ENCODE measurements around the gene TRANK1. TPM values are rescaled to one million over a fixed set of nuclear protein-coding genes. Genes with fewer than 3 reads are reported as not detected.
"Not testable (repeated sequence)": the region's sequence is repeated elsewhere in the genome, so short reads cannot be mapped to it uniquely, and the experiment has no call there.

Gene TRANK1
- total RNA-seq, 2 donors from 2014 or later: 7.6 to 12.1 TPM

- DNase-seq (no peak), ATAC-seq (peak in 1 of 2 donors; percentile 6)
- intact Hi-C loops (cut with DNase I): no loop called here
These were observed 19.9 kb downstream of the TRANK1 start for GRCh38 chr3:36924744-36925521.

GRCh38 chr3:36923981-36924743 lies 20.7 kb downstream of the TRANK1 start:
- intact Hi-C loops (cut with DNase I): no loop called here
- no peak for DNase-seq
- ATAC-seq: no peak

- intact Hi-C loops (cut with DNase I): no loop called here
- no peak for DNase-seq
- ATAC-seq: peak; percentile 25 to 32
These were observed 21.3 kb downstream of the TRANK1 start for GRCh38 chr3:36923523-36923943.

GRCh38 chr3:36920884-36921567 lies 23.8 kb downstream of the TRANK1 start:
- intact Hi-C loops (cut with DNase I): no loop called here
- no peak for ATAC-seq
- no peak for DNase-seq

GRCh38 chr3:36919439-36920160 lies 25.3 kb downstream of the TRANK1 start:
- intact Hi-C loops (cut with DNase I): no loop called here
- no peak for DNase-seq

GRCh38 chr3:36918050-36918449 lies 26.8 kb downstream of the TRANK1 start:
- intact Hi-C loops (cut with DNase I): no loop called here
- ATAC-seq (no peak), DNase-seq (no peak)

More at GRCh38 chr3:36919439-36920160, 25.3 kb downstream of the TRANK1 start:
- ATAC-seq: no peak

- intact Hi-C loops (cut with DNase I): no loop called here
- peak; percentile 32 to 42 for ATAC-seq
- DNase-seq: no peak
These were observed 32.7 kb downstream of the TRANK1 start for GRCh38 chr3:36911990-36912804.

- ATAC-seq (no peak), DNase-seq (no peak)
- intact Hi-C loops (cut with DNase I): loop anchor here in 1 of 2 donors (5.0 kb wide), 1 partner anchor 48 kb away; no protein-coding TSS in a partner anchor
These were observed 35.2 kb downstream of the TRANK1 start for GRCh38 chr3:36909666-36910065.

GRCh38 chr3:36909181-36909580 lies 35.7 kb downstream of the TRANK1 start:
- ATAC-seq (no peak), DNase-seq (no peak)
- intact Hi-C loops (cut with DNase I): loop anchor here in 1 of 2 donors (5.0 kb wide), 1 partner anchor 48 kb away; no protein-coding TSS in a partner anchor

- DNase-seq (no peak), ATAC-seq (no peak)
- intact Hi-C loops (cut with DNase I): loop anchor here in 1 of 2 donors (5.0 kb wide), 1 partner anchor 49 kb away; no protein-coding TSS in a partner anchor
These were observed 36.1 kb downstream of the TRANK1 start for GRCh38 chr3:36908647-36909180.

- peak; percentile 62 to 77 for ATAC-seq
- DNase-seq: peak; percentile 62
- intact Hi-C loops (cut with DNase I): loop anchor here in 1 of 2 donors (5.0 kb wide), 1 partner anchor 49 kb away; no protein-coding TSS in a partner anchor
These were observed 36.8 kb downstream of the TRANK1 start for GRCh38 chr3:36907911-36908646.

- intact Hi-C loops (cut with DNase I): loop anchor here in 1 of 2 donors (5.0 kb wide), 1 partner anchor 51 kb away; no protein-coding TSS in a partner anchor
- DNase-seq: no peak
- no peak for ATAC-seq
These were observed 38.2 kb downstream of the TRANK1 start for GRCh38 chr3:36906504-36907149.

GRCh38 chr3:36905545-36905944 lies 39.3 kb downstream of the TRANK1 start:
- peak in 1 of 2 donors; percentile 8 for ATAC-seq
- no peak for DNase-seq
- intact Hi-C loops (cut with DNase I): loop anchor here (2.0 to 5.0 kb wide), 2 partner anchors 52 to 53 kb away; no protein-coding TSS in a partner anchor

- intact Hi-C loops (cut with DNase I): loop anchor here (2.0 to 5.0 kb wide), 2 partner anchors 53 to 54 kb away; no protein-coding TSS in a partner anchor
- DNase-seq (peak; percentile 22), ATAC-seq (peak; percentile 83 to 89)
These were observed 40.2 kb downstream of the TRANK1 start for GRCh38 chr3:36904641-36905040.

- intact Hi-C loops (cut with DNase I): loop anchor here in 1 of 2 donors (2.0 kb wide), 1 partner anchor 55 kb away; no protein-coding TSS in a partner anchor
- DNase-seq, ATAC-seq: not testable (repeated sequence)
These were observed 40.8 kb downstream of the TRANK1 start for GRCh38 chr3:36904065-36904464.

All from left cardiac atrium (tissue), 4 donors.